T-helper 2 cell treated with Interferon-gamma antibody and Interleukin-4, amounts not matched to agents 100 ng/mL and 5 ng/mL, for 36 hours (primary cell): ENCODE measurements around the gene MEMO1. TPM values are rescaled to one million over a fixed set of nuclear protein-coding genes. Genes with fewer than 3 reads are reported as not detected.
"Not testable (repeated sequence)": the region's sequence is repeated elsewhere in the genome, so short reads cannot be mapped to it uniquely, and the experiment has no call there.

ENCODE experiments used
- intact Hi-C: fragments of 100-400 bp; cut with micrococcal nuclease; formaldehyde crosslinking; loops from one replicate; pipeline ENCODE4 v1.15.1; 2023
- total RNA-seq: library from RNA; stranded (reverse); gene quantifications from 2 replicates; pipeline ENCODE4 v1.2.3, GENCODE V29; 2022

Gene MEMO1
- total RNA-seq, 1 donor from 2014 or later, result 52.2 TPM

GRCh38 chr2:31999438-31999837 is 11.4 kb downstream of the MEMO1 start:
- intact Hi-C loops, result no loop called here

- intact Hi-C loops, result no loop called here
Observed at GRCh38 chr2:31998731-31999383, 12.0 kb downstream of the MEMO1 start.

- intact Hi-C loops, result no loop called here
Observed at GRCh38 chr2:31997653-31998052, 13.2 kb downstream of the MEMO1 start.

- intact Hi-C loops, result no loop called here
Observed at GRCh38 chr2:31996571-31997150, 14.1 kb downstream of the MEMO1 start.

GRCh38 chr2:31992934-31993333 is 17.9 kb downstream of the MEMO1 start:
- intact Hi-C loops, result no loop called here

- intact Hi-C loops, result no loop called here
Observed at GRCh38 chr2:31992025-31992579, 18.7 kb downstream of the MEMO1 start.

GRCh38 chr2:31989946-31990345 is 20.9 kb downstream of the MEMO1 start:
- intact Hi-C loops, result no loop called here

GRCh38 chr2:31987454-31988220 is 23.2 kb downstream of the MEMO1 start:
- intact Hi-C loops, result no loop called here

GRCh38 chr2:31986906-31987305 is 23.9 kb downstream of the MEMO1 start:
- intact Hi-C loops, result no loop called here

- intact Hi-C loops, result no loop called here
Observed at GRCh38 chr2:31983762-31984467, 26.9 kb downstream of the MEMO1 start.

GRCh38 chr2:31980674-31981356 is 30.0 kb downstream of the MEMO1 start:
- intact Hi-C loops, result no loop called here

- intact Hi-C loops, result no loop called here
Observed at GRCh38 chr2:31979956-31980355, 30.9 kb downstream of the MEMO1 start.

- intact Hi-C loops, result no loop called here
Observed at GRCh38 chr2:31979018-31979417, 31.8 kb downstream of the MEMO1 start.

GRCh38 chr2:31978436-31978835 is 32.4 kb downstream of the MEMO1 start:
- intact Hi-C loops, result no loop called here

- intact Hi-C loops, result no loop called here
Observed at GRCh38 chr2:31973665-31974064, 37.1 kb downstream of the MEMO1 start.

GRCh38 chr2:31972059-31972458 is 38.7 kb downstream of the MEMO1 start:
- intact Hi-C loops, result no loop called here

- intact Hi-C loops, result no loop called here
Observed at GRCh38 chr2:31969178-31969577, 41.6 kb downstream of the MEMO1 start.

GRCh38 chr2:31967790-31968189 is 43.0 kb downstream of the MEMO1 start:
- intact Hi-C loops, result no loop called here

GRCh38 chr2:31966402-31966801 is 44.4 kb downstream of the MEMO1 start:
- intact Hi-C loops, result not testable (repeated sequence)

- intact Hi-C loops, result no loop called here
Observed at GRCh38 chr2:31965094-31965493, 45.7 kb downstream of the MEMO1 start.

- intact Hi-C loops, result loop anchor here (5.0 kb wide), 1 partner anchor 44 kb away; no protein-coding TSS in a partner anchor
Observed at GRCh38 chr2:31962757-31963361, 47.9 kb downstream of the MEMO1 start.
